GM21529 (cell line): ENCODE data around the gene MTA2.

Experiments
- ATAC-seq: cut with Tn5 transposase; IDR thresholded peaks from one replicate; pipeline ENCODE4 v1.9.1; 2021; ENCODE audit not compliant: unreplicated experiment

The MTA2 gene

DNA sequence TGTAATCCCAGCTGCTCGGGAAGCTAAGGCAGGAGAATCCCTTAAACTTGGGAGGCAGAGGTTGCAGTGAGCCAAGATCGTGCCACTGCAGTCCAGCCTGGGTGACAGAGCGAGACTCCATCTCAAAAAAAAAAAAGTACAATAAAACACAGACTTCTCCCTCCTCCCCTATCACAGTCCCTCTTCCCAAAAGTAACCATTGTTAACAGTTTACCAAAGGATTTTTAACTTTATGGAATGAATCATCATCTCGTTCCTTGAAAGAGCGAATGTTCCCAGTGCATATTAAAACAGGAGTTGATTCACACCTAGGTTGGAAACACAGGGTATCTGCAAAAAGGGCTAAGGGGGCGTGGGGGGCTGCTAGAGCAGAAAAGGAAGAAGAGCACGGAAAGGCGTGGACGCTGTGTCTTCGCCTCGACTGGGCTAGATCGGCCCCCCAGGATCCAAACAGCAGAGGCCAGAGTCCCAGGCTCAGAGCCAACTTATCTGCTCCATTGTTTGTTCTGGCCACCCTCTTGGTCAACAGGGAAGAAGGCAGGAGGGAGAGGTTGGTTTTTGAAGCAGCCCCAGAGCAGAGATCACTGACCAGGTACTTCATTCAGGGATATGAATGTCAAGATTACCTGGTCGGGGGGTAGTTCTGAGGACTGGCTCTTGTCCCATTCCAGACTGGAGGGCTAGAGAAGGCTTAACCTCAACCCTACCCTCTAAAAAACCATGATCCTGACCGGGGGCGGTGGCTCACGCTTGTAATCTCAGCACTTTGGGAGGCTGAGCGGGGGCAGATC is 52.9 kb downstream of the MTA2 start:
- no peak for ATAC-seq

GRCh38 chr11:62547691-62548281 is 53.9 kb downstream of the MTA2 start:
- no peak for ATAC-seq

DNA sequence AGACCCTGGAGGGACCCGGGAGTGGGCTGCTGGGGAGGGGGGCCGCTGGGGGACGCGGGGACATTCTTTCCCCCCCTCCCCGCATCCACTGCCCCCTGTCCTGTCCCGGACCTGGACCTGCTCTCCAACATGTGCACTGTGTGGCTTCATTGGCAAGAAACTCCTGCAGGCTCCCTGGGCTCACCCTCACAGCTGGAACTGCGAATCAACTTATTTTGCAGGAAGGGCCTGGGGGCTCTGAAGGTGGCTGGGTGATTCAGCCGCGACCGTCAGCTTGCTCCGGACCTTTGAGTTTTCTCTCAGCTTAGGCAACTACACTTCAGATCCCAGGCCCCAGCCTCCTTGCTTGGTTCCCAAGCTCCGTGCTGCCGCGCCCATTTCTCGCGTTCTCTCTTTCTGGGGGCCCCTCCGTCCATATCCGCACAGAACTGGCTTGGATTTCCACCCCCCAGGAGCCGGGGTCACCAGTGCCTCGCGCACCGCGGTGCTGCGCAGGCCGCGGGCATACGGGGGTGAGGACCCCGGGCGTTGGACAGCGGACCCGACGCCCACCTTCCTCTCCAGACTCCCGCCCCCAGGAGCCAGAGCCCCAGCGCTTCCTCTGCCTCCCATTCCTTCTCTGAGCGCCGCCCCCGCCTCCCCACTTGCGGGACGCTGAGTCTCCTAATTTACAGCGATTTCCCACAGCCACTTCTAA is 54.6 kb downstream of the MTA2 start:
- no peak for ATAC-seq

- ATAC-seq, result no peak
Measured at GRCh38 chr11:62546244-62546928, 55.3 kb downstream of the MTA2 start, which contains the start of gene AHNAK. Gene AHNAK (minus strand): TSS chr11:62546806. CDS start chr11:62536098, 10,708 bp downstream.

GRCh38 chr11:62545437-62546243 is 56.0 kb downstream of the MTA2 start:
- ATAC-seq, result no peak

DNA sequence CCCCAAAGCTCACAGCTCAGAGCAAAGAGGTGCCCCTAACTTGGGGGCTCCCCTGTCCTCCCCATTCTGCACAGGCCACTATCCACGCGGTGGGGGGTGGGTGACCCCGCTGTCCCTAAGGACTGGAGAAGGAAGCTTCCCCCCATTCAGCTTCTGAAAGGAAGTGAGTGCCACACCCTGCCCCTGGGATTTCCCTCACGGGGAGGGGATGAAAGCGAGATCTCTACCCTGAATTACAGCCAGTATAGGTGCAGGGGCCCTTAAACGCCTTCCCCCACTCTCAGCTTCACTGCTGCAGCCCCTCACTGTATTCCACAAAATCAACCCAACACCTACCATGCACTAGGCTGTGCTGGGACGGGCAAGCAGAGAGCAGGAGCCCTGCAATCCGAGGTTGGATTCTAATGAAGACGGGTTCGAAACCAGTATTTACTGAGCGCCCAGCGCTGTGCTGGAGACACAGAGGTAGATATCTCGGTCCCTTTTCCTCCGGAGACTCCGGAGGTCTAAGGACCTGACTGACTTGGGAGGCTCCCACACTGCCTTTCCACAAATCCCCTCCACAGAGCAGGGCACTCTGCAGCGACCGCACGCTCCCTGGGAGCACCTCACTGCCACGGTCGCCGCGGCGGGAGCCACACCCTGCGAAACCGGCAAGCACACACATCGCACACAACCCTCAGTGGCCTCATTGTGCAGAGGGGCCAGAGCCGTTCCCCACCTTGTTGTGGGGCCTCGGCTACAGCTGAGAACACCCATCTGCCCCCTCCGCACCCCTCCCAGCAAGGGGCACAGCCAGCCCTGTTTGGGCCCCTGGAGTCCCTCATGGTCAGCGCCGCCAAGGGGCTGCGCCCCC is 56.9 kb downstream of the MTA2 start:
- ATAC-seq, result no peak

DNA sequence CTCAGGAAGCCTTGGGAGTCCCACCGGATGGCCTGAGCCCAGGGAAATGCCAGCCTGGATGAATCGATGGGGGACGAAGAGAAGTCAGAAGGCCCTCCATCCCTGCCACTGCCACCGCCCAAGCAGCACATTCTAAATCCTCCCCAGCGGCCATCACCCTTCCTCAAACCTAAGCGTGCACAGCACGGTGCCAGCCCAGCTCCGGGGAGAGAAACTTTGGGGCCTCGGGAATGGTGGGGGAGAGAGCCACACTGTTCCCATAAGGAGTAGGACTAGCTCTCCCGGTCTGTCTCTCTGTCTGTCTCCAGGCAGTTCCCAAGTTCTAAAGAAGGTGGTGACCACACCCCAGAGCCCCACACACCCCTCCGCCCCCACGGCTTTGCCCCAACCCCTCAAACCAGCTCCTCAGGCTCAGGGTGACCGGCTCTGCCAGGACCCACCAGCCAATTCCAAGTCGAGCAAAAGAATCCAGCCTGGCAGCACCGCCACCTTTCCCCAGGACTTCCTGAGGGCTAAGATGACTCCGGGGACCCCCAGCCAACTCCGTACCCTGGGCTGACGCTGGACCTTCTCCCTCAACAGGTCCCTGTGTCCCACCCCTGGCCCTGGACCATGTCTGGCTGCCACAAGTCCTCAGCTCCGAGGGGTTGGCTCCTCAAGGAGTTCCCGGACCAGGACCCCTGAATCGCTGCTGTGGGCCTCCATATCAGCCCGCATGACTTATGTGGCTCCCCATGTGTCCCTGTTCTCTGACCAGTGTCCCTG is 57.8 kb downstream of the MTA2 start:
- no peak for ATAC-seq
